ENCODE data around the gene METTL15.
A peak's percentile ranks its signal among the peaks of the same experiment; 100 is the strongest.
"Not testable (repeated sequence)": the region's sequence is repeated elsewhere in the genome, so short reads cannot be mapped to it uniquely, and the experiment has no call there.

METTL15 gene

GRCh38 chr11:28107750-28108618, at the start of gene METTL15, which contains the start of gene KIF18A:
Gene METTL15, plus strand, starts transcription at chr11:28108388. Its CDS starts 4,947 bp downstream, at chr11:28113335.
Gene KIF18A, minus strand, starts transcription at chr11:28108156. Its CDS starts 10,209 bp downstream, at chr11:28097947.
- DNase-seq = peak; percentile 96

- no peak for DNase-seq
Observed at GRCh38 chr11:28071305-28071704, 36.9 kb upstream of the METTL15 start.

- no peak for DNase-seq
Observed at GRCh38 chr11:28072321-28072720, 35.9 kb upstream of the METTL15 start.

GRCh38 chr11:28077521-28077920, 30.7 kb upstream of the METTL15 start:
- no peak for DNase-seq

- DNase-seq = no peak
Observed at GRCh38 chr11:28083118-28083517, 25.1 kb upstream of the METTL15 start.

- no peak for DNase-seq
Observed at GRCh38 chr11:28086569-28086968, 21.6 kb upstream of the METTL15 start.

GRCh38 chr11:28087192-28087591, 21.0 kb upstream of the METTL15 start:
- not testable (repeated sequence) for DNase-seq

GRCh38 chr11:28087693-28088092, 20.5 kb upstream of the METTL15 start:
- not testable (repeated sequence) for DNase-seq

- no peak for DNase-seq
Observed at GRCh38 chr11:28089378-28089777, 18.8 kb upstream of the METTL15 start.

- no peak for DNase-seq
Observed at GRCh38 chr11:28090052-28090749, 18.0 kb upstream of the METTL15 start.

- no peak for DNase-seq
Observed at GRCh38 chr11:28092786-28093185, 15.4 kb upstream of the METTL15 start.

- DNase-seq = no peak
Observed at GRCh38 chr11:28098257-28098656, 9.9 kb upstream of the METTL15 start.

- no peak for DNase-seq
Observed at GRCh38 chr11:28099715-28100114, 8.5 kb upstream of the METTL15 start.

- DNase-seq = no peak
Observed at GRCh38 chr11:28100665-28101064, 7.5 kb upstream of the METTL15 start.

GRCh38 chr11:28102300-28102699, 5.9 kb upstream of the METTL15 start:
- DNase-seq = not testable (repeated sequence)

GRCh38 chr11:28104425-28104824, 3.8 kb upstream of the METTL15 start:
- DNase-seq = peak; percentile 11

GRCh38 chr11:28104984-28105383, 3.2 kb upstream of the METTL15 start:
- no peak for DNase-seq

GRCh38 chr11:28105869-28106268, 2.3 kb upstream of the METTL15 start:
- DNase-seq = peak; percentile 26

GRCh38 chr11:28106353-28107043, 1.7 kb upstream of the METTL15 start:
- no peak for DNase-seq

GRCh38 chr11:28107191-28107749, 918 bp upstream of the METTL15 start:
- peak; percentile 84 for DNase-seq

GRCh38 chr11:28108958-28109357, 770 bp downstream of the METTL15 start:
- no peak for DNase-seq

GRCh38 chr11:28110108-28110820, 2.1 kb downstream of the METTL15 start:
- peak; percentile 73 for DNase-seq
